Measurements from ENCODE around the gene FBXO42.

Gene FBXO42

DNA sequence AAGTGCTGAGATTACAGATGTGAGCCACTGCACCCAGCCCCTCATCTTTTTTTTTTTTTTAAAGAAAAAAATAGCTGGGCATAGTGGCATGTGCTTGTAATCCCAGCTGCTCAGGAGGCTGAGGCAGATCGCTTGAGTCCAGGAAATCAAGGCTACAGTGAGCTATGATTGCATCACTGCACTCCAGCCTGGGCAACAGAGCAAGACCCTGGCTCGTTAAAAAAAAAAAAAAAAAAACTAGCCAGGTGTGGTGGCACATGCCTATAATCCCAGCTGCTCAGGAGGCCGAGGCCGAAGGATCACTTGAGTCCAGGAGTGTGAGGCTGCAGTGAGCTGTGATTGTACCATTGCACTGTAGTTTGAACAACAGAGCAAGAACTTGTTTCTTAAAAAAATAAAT lies 28.6 kb upstream of the FBXO42 start:
- DNase-seq (ENCODE audit: extremely low read depth, low read depth), result no peak
- TF ChIP-seq, protein P1, sequence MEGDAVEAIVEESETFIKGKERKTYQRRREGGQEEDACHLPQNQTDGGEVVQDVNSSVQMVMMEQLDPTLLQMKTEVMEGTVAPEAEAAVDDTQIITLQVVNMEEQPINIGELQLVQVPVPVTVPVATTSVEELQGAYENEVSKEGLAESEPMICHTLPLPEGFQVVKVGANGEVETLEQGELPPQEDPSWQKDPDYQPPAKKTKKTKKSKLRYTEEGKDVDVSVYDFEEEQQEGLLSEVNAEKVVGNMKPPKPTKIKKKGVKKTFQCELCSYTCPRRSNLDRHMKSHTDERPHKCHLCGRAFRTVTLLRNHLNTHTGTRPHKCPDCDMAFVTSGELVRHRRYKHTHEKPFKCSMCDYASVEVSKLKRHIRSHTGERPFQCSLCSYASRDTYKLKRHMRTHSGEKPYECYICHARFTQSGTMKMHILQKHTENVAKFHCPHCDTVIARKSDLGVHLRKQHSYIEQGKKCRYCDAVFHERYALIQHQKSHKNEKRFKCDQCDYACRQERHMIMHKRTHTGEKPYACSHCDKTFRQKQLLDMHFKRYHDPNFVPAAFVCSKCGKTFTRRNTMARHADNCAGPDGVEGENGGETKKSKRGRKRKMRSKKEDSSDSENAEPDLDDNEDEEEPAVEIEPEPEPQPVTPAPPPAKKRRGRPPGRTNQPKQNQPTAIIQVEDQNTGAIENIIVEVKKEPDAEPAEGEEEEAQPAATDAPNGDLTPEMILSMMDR (IDR thresholded peaks at IDR 0.05; ENCODE audit: low read depth, low read length), result no peak

DNA sequence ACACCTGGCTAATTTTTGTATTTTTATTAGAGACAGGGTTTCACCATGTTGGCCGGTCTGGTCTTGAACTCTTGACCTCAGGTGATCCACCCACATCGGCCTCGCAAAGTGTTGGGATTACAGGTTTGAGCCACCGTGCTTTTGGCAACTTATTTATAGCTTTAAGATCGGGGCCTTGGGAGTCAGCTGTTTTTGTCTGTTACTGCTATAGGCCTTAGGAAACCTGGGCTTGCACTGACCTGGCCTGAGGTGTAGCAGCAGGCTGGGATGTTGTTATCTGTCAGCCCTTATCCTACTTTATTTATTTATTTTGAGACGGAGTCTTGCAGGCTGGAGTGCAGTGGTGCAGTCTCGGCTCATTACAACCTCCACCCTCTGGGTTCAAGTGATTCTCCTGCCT lies 26.2 kb upstream of the FBXO42 start:
- TF ChIP-seq, protein P1 (IDR thresholded peaks at IDR 0.05; ENCODE audit: low read depth, low read length), result no peak
- DNase-seq (ENCODE audit: extremely low read depth, low read depth), result no peak

DNA sequence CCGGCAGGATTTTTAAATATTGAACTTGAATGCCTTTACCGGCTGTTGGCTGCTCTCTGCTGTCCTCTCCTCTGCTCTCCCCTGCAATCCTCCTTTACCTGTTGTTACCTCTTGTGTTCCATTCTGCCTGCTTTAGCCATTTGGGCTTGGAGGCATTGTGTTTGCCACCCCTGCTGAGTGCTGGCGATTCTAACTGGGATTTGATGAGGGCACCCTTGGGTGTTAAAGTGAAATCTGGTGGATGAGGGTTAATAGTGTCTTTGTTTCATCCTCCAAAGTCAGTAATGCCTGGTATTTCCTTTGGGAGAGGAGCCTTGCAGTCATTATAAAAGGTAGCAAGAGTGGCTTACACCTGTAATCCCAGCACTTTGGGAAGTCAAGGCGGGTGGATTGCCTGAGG lies 24.7 kb upstream of the FBXO42 start:
- TF ChIP-seq, protein P1 (IDR thresholded peaks at IDR 0.05; ENCODE audit: low read depth, low read length), result no peak
- DNase-seq (ENCODE audit: extremely low read depth, low read depth), result no peak

DNA sequence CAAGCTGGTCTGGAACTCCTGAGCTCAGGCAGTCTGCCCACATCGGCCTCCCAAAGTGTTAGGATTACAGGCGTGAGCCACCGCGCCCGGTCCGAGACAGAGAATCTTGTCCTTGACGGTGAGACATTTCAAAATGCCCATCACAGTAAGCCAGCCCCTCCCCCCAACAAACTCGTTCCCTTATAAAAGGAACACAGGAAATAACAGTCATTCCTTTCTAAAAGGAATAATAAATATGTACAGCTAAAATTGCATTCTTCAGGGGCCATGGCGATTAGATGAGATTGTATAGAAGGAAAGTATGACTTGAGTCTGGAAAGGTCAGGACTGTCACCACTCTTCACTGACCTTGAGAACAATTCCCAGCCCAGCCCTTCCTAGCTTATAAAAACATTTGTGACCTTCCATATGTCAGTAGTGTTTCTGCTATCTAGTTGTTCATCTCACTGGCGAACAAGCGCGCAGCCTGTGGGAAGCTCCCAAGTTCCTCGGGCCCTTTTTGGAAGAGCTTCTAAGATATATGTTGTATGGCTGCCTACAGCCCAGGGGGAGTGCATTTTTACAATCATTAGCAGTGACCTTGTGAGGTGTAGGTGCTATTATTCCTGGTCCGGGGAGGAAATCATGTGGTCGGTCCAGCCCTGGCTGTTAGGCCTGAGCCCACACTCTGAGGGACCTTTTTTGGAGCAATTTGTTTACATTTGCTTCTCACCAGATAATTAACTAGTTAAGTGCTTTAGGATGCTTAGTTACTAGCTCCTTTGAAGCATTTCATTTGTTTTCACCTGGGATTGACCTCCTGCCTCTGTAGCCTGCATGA lies 23.5 kb upstream of the FBXO42 start:
- no peak for DNase-seq (ENCODE audit: extremely low read depth, low read depth)
- TF ChIP-seq, protein P1 (IDR thresholded peaks at IDR 0.05; ENCODE audit: low read depth, low read length), result no peak

DNA sequence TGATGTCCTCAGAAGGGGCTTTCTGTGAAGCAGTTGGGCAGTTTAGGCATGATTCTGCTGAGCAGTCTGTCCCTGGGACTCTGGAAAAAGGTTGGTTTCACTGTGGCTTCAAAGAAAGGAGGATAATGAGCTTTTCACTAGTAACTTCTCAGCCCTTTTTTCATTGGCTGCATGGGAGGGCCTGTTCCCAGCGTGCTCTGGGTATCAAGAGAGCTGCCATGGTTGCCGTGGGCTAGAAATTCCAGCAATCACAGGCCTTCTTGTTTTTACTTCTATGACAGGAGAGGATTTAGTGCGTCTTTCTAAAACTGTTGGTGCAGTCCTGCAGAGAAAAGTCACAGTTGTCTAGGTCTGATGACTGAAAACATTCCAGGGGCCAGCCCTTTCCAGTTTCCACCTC lies 22.0 kb upstream of the FBXO42 start:
- TF ChIP-seq, protein P1 (IDR thresholded peaks at IDR 0.05; ENCODE audit: low read depth, low read length), result no peak
- no peak for DNase-seq (ENCODE audit: extremely low read depth, low read depth)

DNA sequence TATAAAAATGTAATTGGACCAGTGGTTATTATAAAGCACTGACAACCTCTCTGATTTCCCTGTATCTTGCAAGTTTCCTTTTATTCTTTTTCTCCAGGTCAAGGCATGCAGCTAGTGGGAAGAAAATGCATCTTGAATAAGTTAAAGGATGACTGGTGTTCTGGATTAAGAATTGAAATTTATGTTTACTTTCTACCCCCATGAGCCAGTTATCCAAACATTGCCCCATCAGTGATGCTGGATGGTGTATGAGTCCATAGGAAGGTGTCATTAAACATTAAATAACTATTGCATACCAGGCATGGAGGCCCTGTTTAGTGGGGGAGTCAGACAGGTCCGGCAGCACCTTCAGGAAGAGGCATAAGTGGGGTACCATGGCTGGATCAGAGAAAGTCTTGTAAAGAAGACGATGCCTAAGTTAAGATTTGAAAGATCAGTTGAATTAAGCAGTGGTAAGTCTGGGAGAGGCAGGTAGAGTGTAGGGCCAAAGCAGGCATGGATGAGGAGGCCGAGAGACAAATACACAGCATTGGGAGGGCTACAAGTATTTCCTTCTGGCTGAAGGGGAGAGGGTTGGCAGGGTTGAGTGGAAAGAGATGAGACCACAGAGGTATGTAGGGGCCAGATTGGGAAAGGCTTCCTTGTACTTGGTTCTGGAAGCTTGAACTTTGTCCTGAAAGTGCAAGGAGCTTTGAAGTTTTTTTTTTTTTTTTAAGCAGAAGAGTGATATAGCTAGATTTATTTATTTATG lies 20.4 kb upstream of the FBXO42 start:
- TF ChIP-seq, protein P1 (IDR thresholded peaks at IDR 0.05; ENCODE audit: low read depth, low read length), result no peak
- DNase-seq (ENCODE audit: extremely low read depth, low read depth), result no peak

DNA sequence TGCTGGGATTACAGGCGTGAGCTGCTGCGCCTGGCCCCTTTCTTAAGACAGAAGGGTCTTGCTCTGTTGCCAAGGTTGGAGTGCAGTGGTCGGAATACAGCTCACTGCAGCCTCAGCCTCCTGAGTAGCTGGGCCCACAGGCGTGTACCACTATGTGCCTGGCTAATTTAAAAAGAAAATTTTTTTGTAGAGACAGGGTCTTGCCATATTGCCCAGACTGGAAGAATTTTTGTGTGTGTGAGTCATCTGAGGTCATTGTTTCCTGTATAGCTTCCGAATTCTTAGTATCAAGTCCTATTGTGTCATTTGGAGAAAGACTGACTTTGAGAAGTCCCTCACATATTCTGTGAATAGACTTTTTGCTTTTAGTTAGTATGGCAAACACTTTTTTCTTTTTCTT lies 19.4 kb upstream of the FBXO42 start:
- TF ChIP-seq, protein P1 (IDR thresholded peaks at IDR 0.05; ENCODE audit: low read depth, low read length), result no peak
- no peak for DNase-seq (ENCODE audit: extremely low read depth, low read depth)
